Endothelial cell (in vitro differentiated cells): ENCODE results near the gene MTMR8. TPM values are rescaled to one million over a fixed set of nuclear protein-coding genes. Genes with fewer than 3 reads are reported as not detected.

ENCODE experiments used
- DNase-seq: peaks from one replicate; pipeline ENCODE4 v3.0.0; 2021; ENCODE audit warnings: low spot score
- H3K27ac Mint-ChIP-seq: one replicate; pipeline ENCODE4 v1.8.0; 2021; ENCODE audit warnings: mixed read lengths, inconsistent platforms; ENCODE audit not compliant: unreplicated experiment
- H3K27me3 Mint-ChIP-seq: one replicate; pipeline ENCODE4 v1.8.0; 2021; ENCODE audit warnings: mild to moderate bottlenecking, moderate library complexity, mixed read lengths, inconsistent platforms; ENCODE audit not compliant: unreplicated experiment
- H3K36me3 Mint-ChIP-seq: one replicate; pipeline ENCODE4 v1.8.0; 2021; ENCODE audit warnings: mild to moderate bottlenecking, low read depth, mixed read lengths, inconsistent platforms; ENCODE audit not compliant: unreplicated experiment
- H3K4me1 Mint-ChIP-seq: one replicate; pipeline ENCODE4 v1.8.0; 2021; ENCODE audit warnings: mild to moderate bottlenecking, mixed read lengths, inconsistent platforms; ENCODE audit not compliant: unreplicated experiment
- H3K4me3 Mint-ChIP-seq: one replicate; pipeline ENCODE4 v1.8.0; 2021; ENCODE audit warnings: mild to moderate bottlenecking, mixed read lengths, inconsistent platforms; ENCODE audit not compliant: unreplicated experiment
- H3K9me3 Mint-ChIP-seq: one replicate; pipeline ENCODE4 v1.8.0; 2021; ENCODE audit warnings: mixed read lengths, inconsistent platforms; ENCODE audit not compliant: unreplicated experiment
- CTCF ChIP-seq: fragments of 200-600 bp; sonication (generic); IDR thresholded peaks from one replicate; pipeline ENCODE4 v1.5.0; 2021; ENCODE audit warnings: antibody characterized with exemption; ENCODE audit not compliant: unreplicated experiment
- long read RNA-seq: library from polyadenylated mRNA; unstranded; transcript quantifications from one replicate; pipeline ENCODE4 v2.0.0, GENCODE V29; 2020; ENCODE audit not compliant: unreplicated experiment
- total RNA-seq: library from RNA; stranded (reverse); fragmentation: NEBNext Ultra II Directional; extraction: Animal tissue kit (Norgen Biotek cat#: 25700); gene quantifications from one replicate; pipeline ENCODE4 v1.2.1, GENCODE V29; 2021; ENCODE audit not compliant: unreplicated experiment

Gene MTMR8
- 3.4 TPM for total RNA-seq
- long read RNA-seq, partial matches to known transcripts = 1 of 2 reads
- long read RNA-seq, other reads (novel, unspliced or antisense) = 1 of 2 reads

- H3K27ac Mint-ChIP-seq = no peak within 1 kb of the TSS
- H3K4me3 Mint-ChIP-seq = peak within 1 kb of the TSS; percentile 90
- peaks cover 4% of the 10 kb centered on the region for H3K27me3 Mint-ChIP-seq
- no peaks in the 10 kb centered on the region for H3K9me3 Mint-ChIP-seq
- no peaks in the 10 kb centered on the region for H3K4me1 Mint-ChIP-seq
- TF ChIP-seq CTCF = no peak
- no peaks in the 10 kb centered on the region for H3K36me3 Mint-ChIP-seq
- DNase-seq = peak; percentile 67
Measured at GRCh38 chrX:64394874-64395567, at the start of gene MTMR8. TSS of gene MTMR8 (minus strand) at chrX:64395452. CDS start at chrX:64395363, 89 bp downstream.

DNA sequence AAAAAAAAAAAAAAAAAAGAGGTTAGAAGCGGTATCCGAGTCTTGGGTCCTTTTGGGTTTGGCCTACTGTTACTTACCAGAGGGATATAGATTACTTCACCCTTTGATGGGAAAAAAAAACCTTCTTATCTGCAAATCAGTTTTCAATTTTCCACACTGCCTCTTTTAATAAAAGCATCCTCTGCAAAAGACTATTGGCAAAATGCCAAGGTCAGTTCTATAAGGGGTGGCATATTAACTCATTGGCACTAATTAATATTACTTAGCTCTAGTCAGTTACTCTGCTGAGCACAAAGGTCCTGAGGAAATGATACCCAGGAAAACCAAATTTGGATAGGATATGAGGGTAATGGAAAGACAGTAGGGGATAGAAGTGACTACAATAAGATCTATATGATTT lies 44.3 kb upstream of the MTMR8 start:
- H3K36me3 Mint-ChIP-seq = no peaks in the 10 kb centered on the region
- no peaks in the 10 kb centered on the region for H3K9me3 Mint-ChIP-seq

GRCh38 chrX:64437665-64438064 lies 42.4 kb upstream of the MTMR8 start:
- peak overlapping the region; percentile 23 for H3K4me3 Mint-ChIP-seq
- DNase-seq = no peak
- peaks cover 7% of the 10 kb centered on the region for H3K4me1 Mint-ChIP-seq
- no peak for TF ChIP-seq CTCF
- no peaks in the 10 kb centered on the region for H3K9me3 Mint-ChIP-seq
- no peaks in the 10 kb centered on the region for H3K36me3 Mint-ChIP-seq
- peaks cover 6% of the 10 kb centered on the region for H3K27me3 Mint-ChIP-seq
- H3K27ac Mint-ChIP-seq = peak overlapping the region; percentile 13

More for the DNA sequence above, 44.3 kb upstream of the MTMR8 start:
- Mint-ChIP-seq H3K27ac (no peak overlapping the region), H3K27me3 (peaks cover 4% of the 10 kb centered on the region), H3K4me1 (peaks cover 7% of the 10 kb centered on the region), H3K4me3 (no peak overlapping the region)
- DNase-seq = no peak
- TF ChIP-seq CTCF = no peak

DNA sequence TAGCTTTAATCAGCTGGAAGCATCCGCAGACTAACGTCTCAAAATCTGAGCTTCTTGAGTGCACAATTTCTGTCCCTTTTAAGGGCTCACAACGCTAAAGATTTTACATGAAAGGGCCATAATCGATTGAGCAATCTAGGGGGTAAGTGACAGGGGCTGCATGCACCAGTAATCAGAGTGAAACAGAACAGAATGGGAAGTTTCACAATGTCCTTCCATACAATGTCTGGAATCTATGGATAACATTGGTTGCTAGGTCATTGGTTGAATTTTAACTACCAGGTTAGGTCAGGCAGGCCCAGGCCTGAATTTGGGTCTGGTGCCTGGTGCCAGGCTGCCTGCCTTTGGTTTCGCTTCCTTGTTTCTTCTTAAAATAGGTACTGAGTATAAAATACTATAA lies 42.0 kb upstream of the MTMR8 start:
- Mint-ChIP-seq H3K36me3 (no peaks in the 10 kb centered on the region), H3K4me3 (peak overlapping the region; percentile 23), H3K27ac (peak overlapping the region; percentile 59), H3K4me1 (peaks cover 7% of the 10 kb centered on the region), H3K9me3 (no peaks in the 10 kb centered on the region), H3K27me3 (peaks cover 4% of the 10 kb centered on the region)
- TF ChIP-seq CTCF = no peak
- DNase-seq = no peak

DNA sequence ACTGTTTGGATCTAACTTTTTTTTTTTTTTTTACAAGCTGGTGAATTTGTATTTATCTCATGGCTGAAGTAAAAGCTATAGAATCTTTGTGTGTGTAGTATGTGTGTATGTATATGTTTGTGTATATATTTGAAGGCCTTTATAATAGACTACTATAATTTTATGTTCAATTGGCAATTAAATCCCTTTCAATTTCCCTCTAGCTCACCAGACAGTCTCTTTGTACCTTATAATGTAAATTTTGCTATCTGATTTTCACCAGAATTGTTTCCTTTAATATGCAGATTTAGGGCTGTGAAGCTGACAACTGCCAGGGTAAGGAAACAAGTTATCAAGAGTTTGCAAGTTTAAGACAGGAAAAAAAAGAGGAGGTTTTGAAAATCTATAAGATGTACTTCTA lies 33.1 kb upstream of the MTMR8 start:
- Mint-ChIP-seq H3K9me3 (no peaks in the 10 kb centered on the region), H3K27ac (no peak overlapping the region), H3K27me3 (peaks cover 3% of the 10 kb centered on the region), H3K4me3 (no peak overlapping the region), H3K36me3 (no peaks in the 10 kb centered on the region), H3K4me1 (peaks cover 7% of the 10 kb centered on the region)
- TF ChIP-seq CTCF = no peak
- DNase-seq = no peak
